H9 (cell line): Measurements from ENCODE around the gene NSF. TPM values are rescaled to one million over a fixed set of nuclear protein-coding genes. Genes with fewer than 3 reads are reported as not detected.
"Not testable (repeated sequence)": the region's sequence is repeated elsewhere in the genome, so short reads cannot be mapped to it uniquely, and the experiment has no call there.

Experiments used
- DNase-seq: peaks from one replicate; pipeline ENCODE4 v3.0.0-alpha.2; 2017
- H2AFZ ChIP-seq: one replicate; pipeline ENCODE4 v1.6.1; 2013; ENCODE audit warnings: mild to moderate bottlenecking, low read length, control low read depth, moderate library complexity
- H2AK5ac ChIP-seq: 2 replicates; pipeline ENCODE4 v1.6.1; 2013; ENCODE audit warnings: low read length, control low read depth, mixed read lengths; ENCODE audit not compliant: insufficient read length
- H2BK120ac ChIP-seq: one replicate; pipeline ENCODE4 v1.6.1; 2013; ENCODE audit warnings: low read depth, mild to moderate bottlenecking, low read length, control low read depth, inconsistent platforms; ENCODE audit not compliant: poor library complexity, severe bottlenecking
- H2BK12ac ChIP-seq: 2 replicates; pipeline ENCODE4 v1.6.1; 2013; ENCODE audit warnings: low read length, control low read depth, mixed read lengths, low read depth; ENCODE audit not compliant: insufficient read length
- H2BK15ac ChIP-seq: 2 replicates; pipeline ENCODE4 v1.6.1; 2013; ENCODE audit warnings: low read depth, low read length, control low read depth
- H2BK20ac ChIP-seq: one replicate; pipeline ENCODE4 v1.6.1; 2013; ENCODE audit warnings: low read depth, mild to moderate bottlenecking, low read length, control low read depth, inconsistent platforms; ENCODE audit not compliant: poor library complexity, severe bottlenecking
- H2BK5ac ChIP-seq: 2 replicates; pipeline ENCODE4 v1.6.1; 2013; ENCODE audit warnings: low read length, control low read depth, mixed read lengths; ENCODE audit not compliant: insufficient read length
- H3K14ac ChIP-seq: 2 replicates; pipeline ENCODE4 v1.6.1; 2013; ENCODE audit warnings: low read length, control low read depth; ENCODE audit not compliant: insufficient read depth
- H3K18ac ChIP-seq: 2 replicates; pipeline ENCODE4 v1.6.1; 2013; ENCODE audit warnings: low read depth, mild to moderate bottlenecking, mixed read lengths, low read length, control low read depth; ENCODE audit not compliant: insufficient read length
- H3K23ac ChIP-seq: 2 replicates; pipeline ENCODE4 v1.6.1; 2013; ENCODE audit warnings: low read length, control low read depth, mixed read lengths, low read depth; ENCODE audit not compliant: insufficient read length
- H3K23me2 ChIP-seq: 2 replicates; pipeline ENCODE4 v1.6.1; 2013; ENCODE audit warnings: low read depth, mild to moderate bottlenecking, mixed read lengths, low read length, control low read depth; ENCODE audit not compliant: insufficient read length, poor library complexity, severe bottlenecking
- H3K27ac ChIP-seq: 2 replicates; pipeline ENCODE4 v1.5.1; 2013; ENCODE audit warnings: low read length, control low read depth, mixed read lengths, low read depth; ENCODE audit not compliant: insufficient read length
- H3K27me3 ChIP-seq: 2 replicates; pipeline ENCODE4 v1.6.1; 2013; ENCODE audit warnings: low read length, control low read depth, inconsistent platforms; ENCODE audit not compliant: insufficient read depth
- H3K4ac ChIP-seq: 2 replicates; pipeline ENCODE4 v1.6.1; 2013; ENCODE audit warnings: low read depth, mild to moderate bottlenecking, control low read depth, inconsistent platforms, low read length, moderate library complexity
- H3K4me1 ChIP-seq: 2 replicates; pipeline ENCODE4 v1.6.1; 2013; ENCODE audit warnings: low read length, control low read depth, inconsistent platforms; ENCODE audit not compliant: insufficient read depth
- H3K4me2 ChIP-seq: 2 replicates; pipeline ENCODE4 v1.6.1; 2013; ENCODE audit warnings: low read length, control low read depth, mixed read lengths; ENCODE audit not compliant: insufficient read length, insufficient read depth
- H3K56ac ChIP-seq: 2 replicates; pipeline ENCODE4 v1.6.1; 2013; ENCODE audit warnings: low read depth, mild to moderate bottlenecking, mixed read lengths, low read length, control low read depth; ENCODE audit not compliant: insufficient read length
- H3K79me1 ChIP-seq: 2 replicates; pipeline ENCODE4 v1.6.1; 2013; ENCODE audit warnings: low read depth, mild to moderate bottlenecking, moderate library complexity, low read length, control low read depth, inconsistent platforms; ENCODE audit not compliant: insufficient read depth, poor library complexity, severe bottlenecking
- H3K79me2 ChIP-seq: 2 replicates; pipeline ENCODE4 v1.6.1; 2013; ENCODE audit warnings: low read length, control low read depth, inconsistent platforms; ENCODE audit not compliant: insufficient read depth
- H3K9ac ChIP-seq: 2 replicates; pipeline ENCODE4 v1.6.1; 2013; ENCODE audit warnings: low read length, control low read depth, mixed read lengths; ENCODE audit not compliant: insufficient read length; ENCODE audit errors: extremely low read depth
- H3K9me3 ChIP-seq: one replicate; pipeline ENCODE4 v1.6.1; 2013; ENCODE audit warnings: low read depth, low read length, inconsistent platforms; ENCODE audit not compliant: control insufficient read depth
- H3T11ph ChIP-seq: one replicate; pipeline ENCODE4 v1.6.1; 2013; ENCODE audit warnings: mild to moderate bottlenecking, low read length, control low read depth, inconsistent platforms
- H4K20me1 ChIP-seq: one replicate; pipeline ENCODE4 v1.6.1; 2013; ENCODE audit not compliant: control insufficient read depth, insufficient read length, insufficient read depth
- H4K5ac ChIP-seq: 2 replicates; pipeline ENCODE4 v1.6.1; 2013; ENCODE audit warnings: low read depth, mild to moderate bottlenecking, mixed read lengths, low read length, control low read depth; ENCODE audit not compliant: insufficient read length
- H4K8ac ChIP-seq: replicated peaks from 2 replicates; pipeline ENCODE4 v1.6.1; 2013; ENCODE audit warnings: low read length, control low read depth, mixed read lengths, low read depth; ENCODE audit not compliant: insufficient read length
- H4K91ac ChIP-seq: 2 replicates; pipeline ENCODE4 v1.6.1; 2013; ENCODE audit warnings: low read depth, mild to moderate bottlenecking, moderate library complexity, mixed read lengths, low read length, control low read depth; ENCODE audit not compliant: insufficient read length
- H3K27ac Mint-ChIP-seq, 3 experiments: 2 replicates in 2 of 3; 3 replicates in 1 of 3; pipeline ENCODE4 v1.8.0; 2020 to 2021; ENCODE audit warnings: mixed read lengths in 3 of 3, mild to moderate bottlenecking in 1 of 3, moderate library complexity in 1 of 3
- H3K27me3 Mint-ChIP-seq: 2 replicates; pipeline ENCODE4 v1.8.0; 2021; ENCODE audit warnings: low read depth, mild to moderate bottlenecking, moderate library complexity, mixed read lengths
- H3K36me3 Mint-ChIP-seq, 3 experiments: 2 replicates in 2 of 3; 3 replicates in 1 of 3; pipeline ENCODE4 v1.8.0; 2020 to 2021; ENCODE audit warnings: low read depth in 3 of 3, mixed read lengths in 3 of 3; ENCODE audit not compliant: insufficient read depth in 1 of 3
- H3K4me1 Mint-ChIP-seq, 2 experiments: 2 replicates each; pipeline ENCODE4 v1.8.0; 2020; ENCODE audit warnings: mixed read lengths in 2 of 2
- H3K4me3 Mint-ChIP-seq, 2 experiments: 2 replicates in 1 of 2; 3 replicates in 1 of 2; pipeline ENCODE4 v1.8.0; 2020 to 2021; ENCODE audit warnings: mild to moderate bottlenecking in 2 of 2, mixed read lengths in 2 of 2, moderate library complexity in 1 of 2
- H3K9me3 Mint-ChIP-seq, 2 experiments: 2 replicates in 1 of 2; 3 replicates in 1 of 2; pipeline ENCODE4 v1.8.0; 2020; ENCODE audit warnings: mild to moderate bottlenecking in 2 of 2, mixed read lengths in 2 of 2, moderate library complexity in 1 of 2
- WGBS: extraction: QIAGEN DNeasy Blood & Tissue Kit; methylation state at CpG from one replicate; pipeline ENCODE4 v1.1.7; 2013; ENCODE audit warnings: missing lambda C conversion rate, low lambda C conversion rate, mixed read lengths; ENCODE audit not compliant: insufficient read length; ENCODE audit errors: extremely low coverage; 5-methylcytosine and 5-hydroxymethylcytosine counted together
- long read RNA-seq: library from polyadenylated mRNA; unstranded; transcript quantifications from one replicate; pipeline ENCODE4 v2.0.0, GENCODE V29; 2020
- total RNA-seq: library from RNA; stranded (reverse); gene quantifications from 2 replicates; pipeline ENCODE4 v1.2.1, GENCODE V29; 2021

NSF gene
- total RNA-seq: 36.4 TPM in 2 replicates
- long read RNA-seq, transcript NSF-206 (20 exons, 2,667 nt): minor isoform, 5 of 169 reads
- long read RNA-seq, transcript NSF-201 (21 exons, 3,983 nt): major isoform, 135 of 169 reads
- long read RNA-seq, partial matches to known transcripts: 16 of 169 reads
- long read RNA-seq, other reads (novel, unspliced or antisense): 13 of 169 reads

DNA sequence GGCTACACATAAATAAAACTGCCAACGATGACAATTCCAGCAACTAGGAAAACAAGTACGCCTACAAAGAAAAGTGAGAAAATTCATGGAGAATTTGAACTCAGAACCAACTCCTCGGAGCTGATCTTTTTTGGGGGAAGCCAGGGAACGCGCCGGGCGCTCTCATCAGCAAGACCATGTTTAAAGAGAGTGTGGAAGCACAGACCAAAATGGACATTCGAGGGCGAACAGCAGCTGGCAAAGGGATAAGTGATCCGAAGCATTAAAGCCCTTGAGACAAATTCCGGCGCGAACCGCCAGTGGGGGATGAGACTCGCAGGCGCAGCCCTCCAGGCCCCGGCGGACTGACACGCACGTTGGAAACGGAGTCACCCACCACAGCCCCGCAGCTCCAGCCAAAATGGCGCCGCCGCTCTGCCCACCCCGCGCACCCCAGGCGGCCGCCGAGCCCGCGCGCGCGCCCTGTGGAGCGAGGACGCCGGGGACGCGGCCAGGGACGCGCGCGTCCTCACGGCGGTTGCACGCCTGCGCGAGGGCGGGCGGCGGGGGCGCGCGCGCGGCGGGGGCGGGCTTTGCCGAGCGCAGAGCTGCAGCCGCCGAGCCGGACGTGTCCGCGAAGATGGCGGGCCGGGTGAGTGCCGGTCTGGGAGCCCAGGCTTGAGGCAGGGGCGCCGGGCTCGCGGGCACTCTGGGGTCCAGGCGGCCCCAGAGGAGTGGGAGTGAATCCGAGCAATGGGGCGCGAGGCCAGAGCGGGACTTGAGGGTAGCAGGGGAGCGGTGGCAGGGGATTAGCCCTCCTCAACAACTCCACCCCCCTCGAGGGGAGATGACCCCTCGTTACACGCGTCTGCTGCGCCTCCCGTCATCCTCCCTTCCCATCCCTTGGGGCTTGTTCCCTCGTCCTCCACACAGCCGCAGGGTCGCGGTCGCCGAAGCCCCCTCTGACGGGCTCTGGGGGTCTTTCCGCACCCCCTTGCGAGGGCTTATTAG lies at the start of gene NSF:
Gene NSF, plus strand, starts transcription at position 513 of the 990 bp plus-strand sequence. Its CDS starts 107 bp downstream, at position 620.
- H3K27me3 Mint-ChIP-seq, H3K4me1 Mint-ChIP-seq, H2BK120ac ChIP-seq, H3K36me3 Mint-ChIP-seq, H3K79me2 ChIP-seq, H3K23ac ChIP-seq, H3K27ac Mint-ChIP-seq, H4K91ac ChIP-seq, H4K5ac ChIP-seq, H2BK20ac ChIP-seq, DNase-seq, H3K18ac ChIP-seq, H3K79me1 ChIP-seq, H3K56ac ChIP-seq, H2BK15ac ChIP-seq, H2AFZ ChIP-seq, H2BK12ac ChIP-seq, H4K8ac ChIP-seq, H2AK5ac ChIP-seq, H3K4me2 ChIP-seq, H3K4ac ChIP-seq, H4K20me1 ChIP-seq, H2BK5ac ChIP-seq, H3K27me3 ChIP-seq, H3K27ac ChIP-seq, H3T11ph ChIP-seq, H3K9me3 Mint-ChIP-seq, H3K23me2 ChIP-seq, H3K4me1 ChIP-seq, H3K9me3 ChIP-seq, H3K9ac ChIP-seq, H3K4me3 Mint-ChIP-seq, H3K14ac ChIP-seq: not testable (repeated sequence)
- no CpG with 5 or more reads among the region's 95 CpGs for WGBS

DNA sequence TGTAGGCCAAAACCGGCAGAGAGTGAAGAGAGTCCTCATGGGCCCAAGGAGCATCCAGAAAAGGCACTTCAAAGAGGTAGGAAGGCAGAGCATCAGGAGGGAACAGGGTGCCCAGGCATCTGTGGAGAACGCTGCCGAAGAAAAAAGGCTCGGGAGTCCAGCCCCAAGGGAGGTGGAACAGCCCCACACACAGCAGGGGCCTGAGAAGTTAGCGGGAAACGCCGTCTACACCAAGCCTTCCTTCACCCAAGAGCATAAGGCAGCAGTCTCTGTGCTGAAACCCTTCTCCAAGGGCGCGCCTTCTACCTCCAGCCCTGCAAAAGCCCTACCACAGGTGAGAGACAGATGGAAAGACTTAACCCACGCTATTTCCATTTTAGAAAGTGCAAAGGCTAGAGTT lies 41.9 kb upstream of the NSF start:
- H3K4ac ChIP-seq, H3T11ph ChIP-seq, H2BK120ac ChIP-seq, H3K27me3 ChIP-seq, H3K9ac ChIP-seq, H2AK5ac ChIP-seq, H3K4me3 Mint-ChIP-seq, H3K4me1 ChIP-seq, H3K79me1 ChIP-seq, H2AFZ ChIP-seq, H3K27ac ChIP-seq, H3K23ac ChIP-seq, H3K23me2 ChIP-seq, H2BK5ac ChIP-seq, H3K4me2 ChIP-seq, H4K20me1 ChIP-seq, H4K8ac ChIP-seq, H2BK12ac ChIP-seq, H3K56ac ChIP-seq, H3K14ac ChIP-seq, H3K27me3 Mint-ChIP-seq, H3K18ac ChIP-seq, H3K27ac Mint-ChIP-seq, H3K9me3 Mint-ChIP-seq, H2BK15ac ChIP-seq, H3K36me3 Mint-ChIP-seq, H4K91ac ChIP-seq, H3K79me2 ChIP-seq, H2BK20ac ChIP-seq, H4K5ac ChIP-seq, H3K9me3 ChIP-seq, H3K4me1 Mint-ChIP-seq: not testable (repeated sequence)
- peak; percentile 19 for DNase-seq
- no CpG with 5 or more reads among the region's 10 CpGs for WGBS
